ENCODE measurements around the gene FCRL2. TPM values are rescaled to one million over a fixed set of nuclear protein-coding genes. Genes with fewer than 3 reads are reported as not detected.
"Not testable (repeated sequence)": the region's sequence is repeated elsewhere in the genome, so short reads cannot be mapped to it uniquely, and the experiment has no call there.

The FCRL2 gene
- polyA plus RNA-seq, 1 donor: 0.11 TPM

GRCh38 chr1:157753611-157754010, 23.3 kb downstream of the FCRL2 start:
- no peak for DNase-seq (ENCODE audit: low read depth)

GRCh38 chr1:157751283-157751682, 25.6 kb downstream of the FCRL2 start:
- DNase-seq (ENCODE audit: low read depth): no peak

DNA sequence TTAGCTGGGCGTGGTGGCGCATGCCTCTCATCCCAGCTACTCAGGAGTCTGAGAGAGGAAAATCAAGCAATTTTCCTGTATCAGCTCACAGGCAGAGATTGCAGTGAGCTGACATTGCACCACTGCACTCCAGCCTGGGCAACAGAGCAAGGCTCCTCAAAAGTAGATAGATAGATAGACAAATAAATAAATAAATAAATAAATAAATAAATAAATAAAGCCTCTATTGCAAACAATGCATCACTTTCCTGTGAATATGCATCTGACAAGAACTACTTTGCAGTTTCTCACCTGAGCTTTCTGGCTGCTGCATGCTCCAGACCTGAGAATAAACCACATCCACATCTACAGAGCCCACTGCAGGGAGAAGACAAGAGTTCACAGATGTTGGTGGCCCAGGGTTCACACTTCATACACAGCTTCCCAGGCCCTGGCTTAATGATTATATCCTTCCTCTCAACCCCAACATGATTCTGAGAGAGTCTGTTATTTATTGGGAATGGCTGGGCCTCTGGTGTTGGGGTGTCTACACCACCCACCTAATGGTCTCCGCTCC, 28.6 kb downstream of the FCRL2 start:
- no peak for DNase-seq (ENCODE audit: low read depth)

- DNase-seq (ENCODE audit: low read depth): no peak
Measured at GRCh38 chr1:157739229-157739901, 37.6 kb downstream of the FCRL2 start.

GRCh38 chr1:157735991-157736390, 40.9 kb downstream of the FCRL2 start:
- DNase-seq (ENCODE audit: low read depth): not testable (repeated sequence)

- no peak for DNase-seq (ENCODE audit: low read depth)
Measured at GRCh38 chr1:157734321-157734720, 42.6 kb downstream of the FCRL2 start.

GRCh38 chr1:157732755-157733154, 44.2 kb downstream of the FCRL2 start:
- DNase-seq (ENCODE audit: low read depth): no peak

DNA sequence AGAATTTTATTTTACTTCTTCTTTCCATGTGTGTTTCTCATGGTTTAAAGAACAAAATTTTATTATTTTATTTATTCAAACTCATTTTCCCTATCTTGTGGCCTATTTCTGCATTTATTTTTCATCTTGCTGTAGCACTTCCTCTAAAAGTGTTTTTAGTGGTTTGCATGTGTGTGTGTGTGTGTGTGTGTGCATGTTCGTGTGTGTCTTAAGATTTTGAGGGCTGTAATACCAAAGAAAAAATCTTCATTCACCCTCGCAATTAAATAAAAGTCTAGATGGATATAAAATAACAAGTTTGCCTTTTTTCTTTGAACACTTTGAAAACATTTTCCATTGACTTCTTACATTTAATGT, 51.7 kb downstream of the FCRL2 start:
- DNase-seq (ENCODE audit: low read depth): no peak

GRCh38 chr1:157724537-157725220, 52.3 kb downstream of the FCRL2 start:
- no peak for DNase-seq (ENCODE audit: low read depth)

GRCh38 chr1:157723157-157723556, 53.8 kb downstream of the FCRL2 start:
- DNase-seq (ENCODE audit: low read depth): no peak

DNA sequence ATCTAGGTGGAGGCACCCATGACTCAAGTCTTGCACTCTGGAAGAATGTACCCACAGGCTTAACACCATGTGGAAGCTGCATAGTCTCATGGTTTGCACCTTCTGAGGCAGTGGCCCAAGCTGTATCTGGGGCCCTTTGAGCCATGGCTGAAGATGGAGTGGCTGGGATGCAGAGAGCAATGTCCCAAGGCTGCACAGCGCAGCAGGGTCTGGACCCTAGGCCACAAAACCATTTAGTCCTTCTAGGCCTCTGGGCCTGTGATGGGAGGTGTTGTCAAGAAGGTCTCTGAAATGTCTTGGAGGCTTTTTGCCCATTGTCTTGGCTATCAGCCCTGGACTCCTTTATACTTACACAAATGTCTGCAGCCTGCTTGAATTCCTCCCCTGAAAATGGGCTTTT, 54.9 kb downstream of the FCRL2 start:
- no peak for DNase-seq (ENCODE audit: low read depth)

GRCh38 chr1:157715736-157716135, 61.2 kb downstream of the FCRL2 start:
- DNase-seq (ENCODE audit: low read depth): no peak

DNA sequence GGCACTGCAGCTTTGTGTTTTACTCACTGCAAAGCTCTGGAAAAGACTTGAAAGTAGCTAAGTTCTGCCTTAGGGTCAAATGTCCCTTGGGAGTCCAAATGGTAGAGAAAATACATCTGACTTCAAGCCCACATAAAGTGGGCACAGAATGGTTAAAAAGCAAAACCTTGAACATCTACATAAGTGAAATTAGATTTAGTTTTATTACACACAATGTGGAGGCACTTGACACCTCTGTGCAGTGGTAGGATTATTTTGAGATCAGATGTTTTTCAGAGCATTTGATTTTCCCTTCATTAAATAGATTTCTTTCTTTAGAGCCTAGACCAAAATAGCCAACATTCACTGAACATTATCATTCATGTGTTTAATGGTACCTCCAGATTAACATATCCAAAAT, 65.1 kb downstream of the FCRL2 start:
- no peak for DNase-seq (ENCODE audit: low read depth)

DNA sequence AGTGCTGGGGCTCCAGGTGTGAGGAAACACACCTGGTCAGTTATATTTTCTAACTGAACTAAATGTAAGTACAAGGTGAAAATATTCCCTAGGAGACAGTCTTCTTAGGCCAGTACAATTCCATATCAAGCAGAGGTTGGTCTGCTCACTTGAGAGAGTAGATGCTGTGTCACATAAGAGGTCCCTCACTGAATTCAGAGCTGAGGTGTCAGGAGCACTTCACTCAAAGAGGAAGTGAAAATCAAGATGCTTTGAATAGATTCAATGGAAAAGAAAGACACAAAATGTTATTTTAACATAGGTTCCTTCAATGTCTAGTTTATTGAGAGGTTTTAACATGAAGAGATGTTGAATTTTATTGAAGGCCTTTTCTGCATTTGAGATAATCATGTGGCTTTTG, 72.1 kb downstream of the FCRL2 start:
- no peak for DNase-seq (ENCODE audit: low read depth)

DNA sequence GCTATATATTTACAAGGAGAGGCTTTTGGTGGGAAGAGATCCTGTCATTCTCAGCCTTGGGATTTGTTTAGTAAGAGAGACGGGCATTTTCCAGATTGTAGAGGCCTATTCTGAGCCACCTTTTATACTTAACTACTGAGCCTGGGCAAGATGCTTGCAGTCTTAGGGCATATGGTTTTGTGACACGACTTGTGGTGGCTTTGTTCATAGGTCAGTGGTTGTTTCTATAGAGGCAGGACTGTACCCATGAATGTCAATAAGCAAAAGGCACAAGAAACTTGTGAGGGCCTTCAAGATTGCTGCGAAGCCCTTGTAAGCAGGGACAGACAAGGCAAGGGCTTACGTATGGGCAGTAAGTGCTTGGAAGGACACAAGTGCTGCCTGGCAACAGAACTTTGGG, 73.0 kb downstream of the FCRL2 start:
- no peak for DNase-seq (ENCODE audit: low read depth)

- no peak for DNase-seq (ENCODE audit: low read depth)
Measured at GRCh38 chr1:157702308-157702825, 74.6 kb downstream of the FCRL2 start.

DNA sequence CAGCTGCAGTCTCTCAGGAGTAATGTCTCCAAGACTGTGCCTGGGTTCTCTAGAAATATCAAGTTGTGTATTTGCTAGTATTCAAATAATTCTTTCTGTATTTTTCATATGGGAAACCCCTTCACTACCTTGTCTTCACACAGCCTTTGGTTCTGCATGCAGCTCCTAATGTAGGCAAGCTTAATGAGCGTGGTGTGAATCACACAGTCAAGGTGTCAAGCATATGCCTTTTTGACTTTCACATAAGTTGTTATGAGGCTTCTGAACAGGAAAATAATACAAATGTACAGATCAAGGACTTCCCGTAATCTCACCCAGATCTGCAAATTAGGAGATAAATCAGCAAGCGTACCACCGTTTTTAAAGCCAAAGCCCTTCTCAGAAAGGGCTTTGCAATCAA, 76.2 kb downstream of the FCRL2 start, which contains the start of gene FCRL3:
TSS of gene FCRL3 (minus strand) at position 38 of the 400 bp plus-strand sequence. CDS start 280 bp downstream, outside the sequence.
- no peak for DNase-seq (ENCODE audit: low read depth)

DNA sequence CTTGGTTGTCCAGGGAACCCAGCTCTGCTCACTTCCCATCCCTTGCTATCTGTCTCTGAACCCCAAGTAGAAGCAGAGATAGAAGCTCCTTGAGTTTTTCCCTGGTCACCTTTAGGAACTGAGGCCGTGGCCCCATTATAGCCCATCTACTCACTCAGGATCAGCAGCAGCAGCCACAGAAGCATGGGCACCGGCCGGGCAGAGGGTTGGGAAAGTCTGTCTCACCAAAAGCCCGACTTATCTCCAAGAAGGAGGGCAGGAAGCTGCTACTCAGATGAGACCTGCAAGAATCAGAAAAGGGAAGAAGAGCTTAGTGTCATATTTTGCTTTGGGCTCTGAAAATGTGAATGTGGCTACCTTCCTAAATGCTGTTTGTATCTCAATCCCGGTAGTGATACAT, 76.6 kb downstream of the FCRL2 start:
- DNase-seq (ENCODE audit: low read depth): no peak

GRCh38 chr1:157697781-157698569, 79.0 kb downstream of the FCRL2 start:
- DNase-seq (ENCODE audit: low read depth): no peak

- DNase-seq (ENCODE audit: low read depth): no peak
Measured at GRCh38 chr1:157696966-157697628, 79.8 kb downstream of the FCRL2 start.
